Measurements from ENCODE around the gene SCN4B.

- TF ChIP-seq CTCF (IDR thresholded peaks at IDR 0.05): no peak
- no peak for TF ChIP-seq POLR2A (IDR thresholded peaks at IDR 0.05)
Measured at GRCh38 chr11:118162846-118163245, 10.2 kb upstream of the SCN4B start.
